H9 (cell line): ENCODE data around the gene ACOX1. TPM values are rescaled to one million over a fixed set of nuclear protein-coding genes. Genes with fewer than 3 reads are reported as not detected.

ENCODE experiments used
- DNase-seq: peaks from one replicate; pipeline ENCODE4 v3.0.0-alpha.2; 2017
- H2AFZ ChIP-seq: one replicate; pipeline ENCODE4 v1.6.1; 2013; ENCODE audit warnings: mild to moderate bottlenecking, low read length, control low read depth, moderate library complexity
- H2AK5ac ChIP-seq: 2 replicates; pipeline ENCODE4 v1.6.1; 2013; ENCODE audit warnings: low read length, control low read depth, mixed read lengths; ENCODE audit not compliant: insufficient read length
- H2BK120ac ChIP-seq: one replicate; pipeline ENCODE4 v1.6.1; 2013; ENCODE audit warnings: low read depth, mild to moderate bottlenecking, low read length, control low read depth, inconsistent platforms; ENCODE audit not compliant: poor library complexity, severe bottlenecking
- H2BK12ac ChIP-seq: 2 replicates; pipeline ENCODE4 v1.6.1; 2013; ENCODE audit warnings: low read length, control low read depth, mixed read lengths, low read depth; ENCODE audit not compliant: insufficient read length
- H2BK15ac ChIP-seq: 2 replicates; pipeline ENCODE4 v1.6.1; 2013; ENCODE audit warnings: low read depth, low read length, control low read depth
- H2BK20ac ChIP-seq: one replicate; pipeline ENCODE4 v1.6.1; 2013; ENCODE audit warnings: low read depth, mild to moderate bottlenecking, low read length, control low read depth, inconsistent platforms; ENCODE audit not compliant: poor library complexity, severe bottlenecking
- H2BK5ac ChIP-seq: 2 replicates; pipeline ENCODE4 v1.6.1; 2013; ENCODE audit warnings: low read length, control low read depth, mixed read lengths; ENCODE audit not compliant: insufficient read length
- H3K14ac ChIP-seq: 2 replicates; pipeline ENCODE4 v1.6.1; 2013; ENCODE audit warnings: low read length, control low read depth; ENCODE audit not compliant: insufficient read depth
- H3K18ac ChIP-seq: 2 replicates; pipeline ENCODE4 v1.6.1; 2013; ENCODE audit warnings: low read depth, mild to moderate bottlenecking, mixed read lengths, low read length, control low read depth; ENCODE audit not compliant: insufficient read length
- H3K23ac ChIP-seq: 2 replicates; pipeline ENCODE4 v1.6.1; 2013; ENCODE audit warnings: low read length, control low read depth, mixed read lengths, low read depth; ENCODE audit not compliant: insufficient read length
- H3K23me2 ChIP-seq: 2 replicates; pipeline ENCODE4 v1.6.1; 2013; ENCODE audit warnings: low read depth, mild to moderate bottlenecking, mixed read lengths, low read length, control low read depth; ENCODE audit not compliant: insufficient read length, poor library complexity, severe bottlenecking
- H3K27ac ChIP-seq: 2 replicates; pipeline ENCODE4 v1.5.1; 2013; ENCODE audit warnings: low read length, control low read depth, mixed read lengths, low read depth; ENCODE audit not compliant: insufficient read length
- H3K27me3 ChIP-seq: 2 replicates; pipeline ENCODE4 v1.6.1; 2013; ENCODE audit warnings: low read length, control low read depth, inconsistent platforms; ENCODE audit not compliant: insufficient read depth
- H3K4ac ChIP-seq: 2 replicates; pipeline ENCODE4 v1.6.1; 2013; ENCODE audit warnings: low read depth, mild to moderate bottlenecking, control low read depth, inconsistent platforms, low read length, moderate library complexity
- H3K4me1 ChIP-seq: 2 replicates; pipeline ENCODE4 v1.6.1; 2013; ENCODE audit warnings: low read length, control low read depth, inconsistent platforms; ENCODE audit not compliant: insufficient read depth
- H3K4me2 ChIP-seq: 2 replicates; pipeline ENCODE4 v1.6.1; 2013; ENCODE audit warnings: low read length, control low read depth, mixed read lengths; ENCODE audit not compliant: insufficient read length, insufficient read depth
- H3K56ac ChIP-seq: 2 replicates; pipeline ENCODE4 v1.6.1; 2013; ENCODE audit warnings: low read depth, mild to moderate bottlenecking, mixed read lengths, low read length, control low read depth; ENCODE audit not compliant: insufficient read length
- H3K79me1 ChIP-seq: 2 replicates; pipeline ENCODE4 v1.6.1; 2013; ENCODE audit warnings: low read depth, mild to moderate bottlenecking, moderate library complexity, low read length, control low read depth, inconsistent platforms; ENCODE audit not compliant: insufficient read depth, poor library complexity, severe bottlenecking
- H3K79me2 ChIP-seq: 2 replicates; pipeline ENCODE4 v1.6.1; 2013; ENCODE audit warnings: low read length, control low read depth, inconsistent platforms; ENCODE audit not compliant: insufficient read depth
- H3K9ac ChIP-seq: 2 replicates; pipeline ENCODE4 v1.6.1; 2013; ENCODE audit warnings: low read length, control low read depth, mixed read lengths; ENCODE audit not compliant: insufficient read length; ENCODE audit errors: extremely low read depth
- H3K9me3 ChIP-seq: one replicate; pipeline ENCODE4 v1.6.1; 2013; ENCODE audit warnings: low read depth, low read length, inconsistent platforms; ENCODE audit not compliant: control insufficient read depth
- H3T11ph ChIP-seq: one replicate; pipeline ENCODE4 v1.6.1; 2013; ENCODE audit warnings: mild to moderate bottlenecking, low read length, control low read depth, inconsistent platforms
- H4K20me1 ChIP-seq: one replicate; pipeline ENCODE4 v1.6.1; 2013; ENCODE audit not compliant: control insufficient read depth, insufficient read length, insufficient read depth
- H4K5ac ChIP-seq: 2 replicates; pipeline ENCODE4 v1.6.1; 2013; ENCODE audit warnings: low read depth, mild to moderate bottlenecking, mixed read lengths, low read length, control low read depth; ENCODE audit not compliant: insufficient read length
- H4K8ac ChIP-seq: replicated peaks from 2 replicates; pipeline ENCODE4 v1.6.1; 2013; ENCODE audit warnings: low read length, control low read depth, mixed read lengths, low read depth; ENCODE audit not compliant: insufficient read length
- H4K91ac ChIP-seq: 2 replicates; pipeline ENCODE4 v1.6.1; 2013; ENCODE audit warnings: low read depth, mild to moderate bottlenecking, moderate library complexity, mixed read lengths, low read length, control low read depth; ENCODE audit not compliant: insufficient read length
- H3K27ac Mint-ChIP-seq, 3 experiments: 2 replicates in 2 of 3; 3 replicates in 1 of 3; pipeline ENCODE4 v1.8.0; 2020 to 2021; ENCODE audit warnings: mixed read lengths in 3 of 3, mild to moderate bottlenecking in 1 of 3, moderate library complexity in 1 of 3
- H3K27me3 Mint-ChIP-seq: 2 replicates; pipeline ENCODE4 v1.8.0; 2021; ENCODE audit warnings: low read depth, mild to moderate bottlenecking, moderate library complexity, mixed read lengths
- H3K36me3 Mint-ChIP-seq, 3 experiments: 2 replicates in 2 of 3; 3 replicates in 1 of 3; pipeline ENCODE4 v1.8.0; 2020 to 2021; ENCODE audit warnings: low read depth in 3 of 3, mixed read lengths in 3 of 3; ENCODE audit not compliant: insufficient read depth in 1 of 3
- H3K4me1 Mint-ChIP-seq, 2 experiments: 2 replicates each; pipeline ENCODE4 v1.8.0; 2020; ENCODE audit warnings: mixed read lengths in 2 of 2
- H3K4me3 Mint-ChIP-seq, 2 experiments: 2 replicates in 1 of 2; 3 replicates in 1 of 2; pipeline ENCODE4 v1.8.0; 2020 to 2021; ENCODE audit warnings: mild to moderate bottlenecking in 2 of 2, mixed read lengths in 2 of 2, moderate library complexity in 1 of 2
- H3K9me3 Mint-ChIP-seq, 2 experiments: 2 replicates in 1 of 2; 3 replicates in 1 of 2; pipeline ENCODE4 v1.8.0; 2020; ENCODE audit warnings: mild to moderate bottlenecking in 2 of 2, mixed read lengths in 2 of 2, moderate library complexity in 1 of 2
- WGBS: extraction: QIAGEN DNeasy Blood & Tissue Kit; methylation state at CpG from one replicate; pipeline ENCODE4 v1.1.7; 2013; ENCODE audit warnings: missing lambda C conversion rate, low lambda C conversion rate, mixed read lengths; ENCODE audit not compliant: insufficient read length; ENCODE audit errors: extremely low coverage; 5-methylcytosine and 5-hydroxymethylcytosine counted together
- total RNA-seq: library from RNA; stranded (reverse); gene quantifications from 2 replicates; pipeline ENCODE4 v1.2.1, GENCODE V29; 2021
- TF ChIP-seq, protein P1 (sequence below): fragments of 200-600 bp; sonication (generic); conservative IDR thresholded peaks from 3 replicates; pipeline ENCODE4 v1.8.0; 2021; ENCODE audit warnings: antibody characterized with exemption, mild to moderate bottlenecking

ACOX1 gene
- total RNA-seq, 1 experiment from 2014 or later: 27.4 TPM

- H3K9ac ChIP-seq: no peak overlapping the region
- H3K14ac ChIP-seq: no peak overlapping the region
- H3K18ac ChIP-seq: no peak overlapping the region
- no peak overlapping the region for H3T11ph ChIP-seq
- H2BK12ac ChIP-seq: no peak overlapping the region
- no peaks in the 10 kb centered on the region for H4K20me1 ChIP-seq
- H3K36me3 Mint-ChIP-seq: peaks cover 5 to 26% (median 20%) of the 10 kb centered on the region in 3 experiments; a peak in 6 of 7 replicates
- no peak overlapping the region for H2BK120ac ChIP-seq
- H3K4me2 ChIP-seq: no peak overlapping the region
- no peak overlapping the region for H2BK5ac ChIP-seq
- WGBS: no CpG with 5 or more reads among the region's 4 CpGs
- H3K4ac ChIP-seq: no peak overlapping the region
- no peak overlapping the region for H3K4me3 Mint-ChIP-seq
- no peak overlapping the region for H2AFZ ChIP-seq
- no peak overlapping the region for H4K5ac ChIP-seq
- H3K27me3 Mint-ChIP-seq: no peaks in the 10 kb centered on the region
- H3K27ac ChIP-seq: no peak overlapping the region
- H3K23ac ChIP-seq: no peak overlapping the region
- TF ChIP-seq, protein P1, sequence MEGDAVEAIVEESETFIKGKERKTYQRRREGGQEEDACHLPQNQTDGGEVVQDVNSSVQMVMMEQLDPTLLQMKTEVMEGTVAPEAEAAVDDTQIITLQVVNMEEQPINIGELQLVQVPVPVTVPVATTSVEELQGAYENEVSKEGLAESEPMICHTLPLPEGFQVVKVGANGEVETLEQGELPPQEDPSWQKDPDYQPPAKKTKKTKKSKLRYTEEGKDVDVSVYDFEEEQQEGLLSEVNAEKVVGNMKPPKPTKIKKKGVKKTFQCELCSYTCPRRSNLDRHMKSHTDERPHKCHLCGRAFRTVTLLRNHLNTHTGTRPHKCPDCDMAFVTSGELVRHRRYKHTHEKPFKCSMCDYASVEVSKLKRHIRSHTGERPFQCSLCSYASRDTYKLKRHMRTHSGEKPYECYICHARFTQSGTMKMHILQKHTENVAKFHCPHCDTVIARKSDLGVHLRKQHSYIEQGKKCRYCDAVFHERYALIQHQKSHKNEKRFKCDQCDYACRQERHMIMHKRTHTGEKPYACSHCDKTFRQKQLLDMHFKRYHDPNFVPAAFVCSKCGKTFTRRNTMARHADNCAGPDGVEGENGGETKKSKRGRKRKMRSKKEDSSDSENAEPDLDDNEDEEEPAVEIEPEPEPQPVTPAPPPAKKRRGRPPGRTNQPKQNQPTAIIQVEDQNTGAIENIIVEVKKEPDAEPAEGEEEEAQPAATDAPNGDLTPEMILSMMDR: no peak
- no peak for DNase-seq
- no peak overlapping the region for H3K27ac Mint-ChIP-seq
- no peak overlapping the region for H2BK20ac ChIP-seq
- no peaks in the 10 kb centered on the region for H3K9me3 ChIP-seq
- H2BK15ac ChIP-seq: no peak overlapping the region
- no peak overlapping the region for H3K56ac ChIP-seq
- H3K4me1 ChIP-seq: peaks cover 8% of the 10 kb centered on the region; the same call in 1 of the 2 replicates
- H3K27me3 ChIP-seq: no peaks in the 10 kb centered on the region
- H3K9me3 Mint-ChIP-seq: no peaks in the 10 kb centered on the region
- H4K91ac ChIP-seq: no peak overlapping the region
- peaks cover 2% of the 10 kb centered on the region; the same call in 1 of the 2 replicates for H3K79me2 ChIP-seq
- no peaks in the 10 kb centered on the region for H3K79me1 ChIP-seq
- H2AK5ac ChIP-seq: no peak overlapping the region
- no peaks in the 10 kb centered on the region for H3K23me2 ChIP-seq
- H3K4me1 Mint-ChIP-seq: peaks cover 24 to 33% of the 10 kb centered on the region in 2 experiments
- H4K8ac ChIP-seq: no peak overlapping the region
Measured at GRCh38 chr17:75987041-75987440, 8.1 kb upstream of the ACOX1 start.
